ENCODE measurements around the gene PMS1.
"Not testable (repeated sequence)": the region's sequence is repeated elsewhere in the genome, so short reads cannot be mapped to it uniquely, and the experiment has no call there.

PMS1 gene

GRCh38 chr2:189783927-189784867 is at the start of gene PMS1, which contains the start of gene ORMDL1:
Gene PMS1 (plus strand): TSS chr2:189784450. CDS start chr2:189791810, 7,360 bp downstream.
Gene ORMDL1 (minus strand): TSS chr2:189784339. CDS start chr2:189782595, 1,744 bp downstream.
- DNase-seq: peak; percentile 81

GRCh38 chr2:189751080-189751658 is 33.1 kb upstream of the PMS1 start:
- DNase-seq: no peak

- DNase-seq: no peak
Measured at GRCh38 chr2:189756311-189756952, 27.8 kb upstream of the PMS1 start.

GRCh38 chr2:189760154-189760553 is 24.1 kb upstream of the PMS1 start:
- not testable (repeated sequence) for DNase-seq

- no peak for DNase-seq
Measured at GRCh38 chr2:189762229-189762550, 22.1 kb upstream of the PMS1 start.

GRCh38 chr2:189762551-189763298 is 21.5 kb upstream of the PMS1 start, which contains the start of gene OSGEPL1:
Gene OSGEPL1 (minus strand): TSS chr2:189762792. CDS start chr2:189761640, 1,152 bp downstream.
- peak; percentile 94 for DNase-seq

GRCh38 chr2:189763908-189764661 is 20.2 kb upstream of the PMS1 start:
- no peak for DNase-seq

GRCh38 chr2:189770590-189771322 is 13.5 kb upstream of the PMS1 start:
- no peak for DNase-seq

- no peak for DNase-seq
Measured at GRCh38 chr2:189772212-189772611, 12.0 kb upstream of the PMS1 start.

GRCh38 chr2:189782221-189782671 is 2.0 kb upstream of the PMS1 start:
- DNase-seq: no peak

- no peak for DNase-seq
Measured at GRCh38 chr2:189783451-189783926, 761 bp upstream of the PMS1 start.

- no peak for DNase-seq
Measured at GRCh38 chr2:189791338-189792042, 7.2 kb downstream of the PMS1 start.

- no peak for DNase-seq
Measured at GRCh38 chr2:189794310-189794709, 10.1 kb downstream of the PMS1 start.

- DNase-seq: no peak
Measured at GRCh38 chr2:189797902-189798301, 13.7 kb downstream of the PMS1 start.

GRCh38 chr2:189798312-189799029 is 14.2 kb downstream of the PMS1 start:
- DNase-seq: no peak

- DNase-seq: no peak
Measured at GRCh38 chr2:189799030-189799331, 14.7 kb downstream of the PMS1 start.

- DNase-seq: peak; percentile 8
Measured at GRCh38 chr2:189799531-189799930, 15.3 kb downstream of the PMS1 start.

GRCh38 chr2:189802396-189802912 is 18.2 kb downstream of the PMS1 start:
- no peak for DNase-seq

GRCh38 chr2:189803431-189803830 is 19.2 kb downstream of the PMS1 start:
- DNase-seq: no peak
